Vagina (tissue), 2 donors: ENCODE measurements around the gene GPR26. TPM values are rescaled to one million over a fixed set of nuclear protein-coding genes. Genes with fewer than 3 reads are reported as not detected.

Experiments used
- DNase-seq, 2 donors: peaks; one replicate each; pipeline ENCODE4 v3.0.0-alpha.2; 2017; ENCODE audit errors: extremely low spot score in 2 of 2
- H3K27ac ChIP-seq: fragments of 200-600 bp; sonication (generic); one replicate; pipeline ENCODE4 v1.5.1; 2019
- H3K27me3 ChIP-seq: fragments of 200-600 bp; sonication (generic); one replicate; pipeline ENCODE4 v1.5.1; 2019
- H3K36me3 ChIP-seq, 2 donors: fragments of 200-600 bp; sonication (generic); one replicate each; pipeline ENCODE4 v1.5.1; 2017 to 2019
- H3K4me1 ChIP-seq: fragments of 200-600 bp; sonication (generic); one replicate; pipeline ENCODE4 v1.5.1; 2019
- H3K4me3 ChIP-seq, 2 donors: fragments of 200-600 bp; sonication (generic); 1 replicate in 1 of 2; 2 replicates in 1 of 2; pipeline ENCODE4 v1.5.1; 2016 to 2019
- H3K9me3 ChIP-seq: fragments of 200-600 bp; sonication (generic); one replicate; pipeline ENCODE4 v1.5.1; 2019
- CTCF ChIP-seq, 3 experiments: fragments of 450-650 bp in 2 of 3; fragments of 200-600 bp in 1 of 3; sonication (generic) in 1 of 3; IDR thresholded peaks; one replicate each; pipeline ENCODE4 v1.5.1; 2017 to 2019; ENCODE audit warnings: antibody characterized with exemption in 3 of 3, mild to moderate bottlenecking in 2 of 3, moderate library complexity in 2 of 3
- POLR2A ChIP-seq, 2 donors: fragments of 450-650 bp; IDR thresholded peaks; one replicate each; pipeline ENCODE4 v1.6.1; 2017; ENCODE audit warnings: antibody characterized with exemption in 2 of 2, mild to moderate bottlenecking in 2 of 2, moderate library complexity in 2 of 2
- POLR2AphosphoS5 ChIP-seq, 2 donors: sonication (generic); formaldehyde crosslinking; IDR thresholded peaks; one replicate each; pipeline ENCODE4 v1.9.0; 2017; ENCODE audit warnings: antibody characterized with exemption in 2 of 2, mild to moderate bottlenecking in 2 of 2, low read depth in 1 of 2; ENCODE audit not compliant: insufficient read depth in 1 of 2
- intact Hi-C: fragments of 100-400 bp; cut with DNase I; formaldehyde crosslinking; loops from one replicate; pipeline ENCODE4 v1.15.1; 2023
- total RNA-seq: library from RNA; depleted of rRNA; stranded (reverse); fragments of >200 nt; gene quantifications from one replicate; pipeline ENCODE4 v1.2.3, GENCODE V29; 2016

GPR26 gene
- total RNA-seq, 1 donor from 2014 or later: not detected

GRCh38 chr10:123655751-123656150, 10.4 kb upstream of the GPR26 start:
- intact Hi-C loops: no loop called here
- DNase-seq: no peak
- TF ChIP-seq POLR2AphosphoS5 (IDR thresholded peaks at IDR 0.05; ENCODE audit: insufficient read depth in 1 of 2, low read depth in 1 of 2) (no peak), CTCF (IDR thresholded peaks at IDR 0.05) (no peak), POLR2A (IDR thresholded peaks at IDR 0.05) (no peak)
- Histone ChIP-seq H3K4me1 (no peaks in the 10 kb centered on the region), H3K9me3 (no peaks in the 10 kb centered on the region), H3K27ac (no peak overlapping the region), H3K36me3 (no peaks in the 10 kb centered on the region), H3K27me3 (no peaks in the 10 kb centered on the region), H3K4me3 (no peak overlapping the region)

- Histone ChIP-seq H3K27me3 (no peaks in the 10 kb centered on the region), H3K4me1 (no peaks in the 10 kb centered on the region)
- intact Hi-C loops: no loop called here
These were observed 2.6 kb upstream of the GPR26 start for GRCh38 chr10:123663522-123663921.

GRCh38 chr10:123665491-123666286, 466 bp upstream of the GPR26 start:
- intact Hi-C loops: no loop called here
- TF ChIP-seq POLR2AphosphoS5 (IDR thresholded peaks at IDR 0.05; ENCODE audit: insufficient read depth in 1 of 2, low read depth in 1 of 2) (no peak), POLR2A (IDR thresholded peaks at IDR 0.05) (no peak), CTCF (IDR thresholded peaks at IDR 0.05) (no peak)
- H3K4me1 ChIP-seq: no peaks in the 10 kb centered on the region

More at GRCh38 chr10:123663522-123663921, 2.6 kb upstream of the GPR26 start:
- Histone ChIP-seq H3K36me3 (no peaks in the 10 kb centered on the region), H3K4me3 (no peak overlapping the region), H3K9me3 (no peaks in the 10 kb centered on the region), H3K27ac (no peak overlapping the region)
- TF ChIP-seq POLR2AphosphoS5 (IDR thresholded peaks at IDR 0.05; ENCODE audit: insufficient read depth in 1 of 2, low read depth in 1 of 2): no peak
- no peak for TF ChIP-seq POLR2A (IDR thresholded peaks at IDR 0.05)
- TF ChIP-seq CTCF (IDR thresholded peaks at IDR 0.05): no peak
- no peak for DNase-seq

GRCh38 chr10:123669886-123670285, 3.7 kb downstream of the GPR26 start:
- Histone ChIP-seq H3K27ac (no peak overlapping the region), H3K9me3 (no peaks in the 10 kb centered on the region), H3K27me3 (no peaks in the 10 kb centered on the region), H3K36me3 (no peaks in the 10 kb centered on the region), H3K4me1 (no peaks in the 10 kb centered on the region), H3K4me3 (no peak overlapping the region)
- intact Hi-C loops: no loop called here
- no peak for DNase-seq
- no peak for TF ChIP-seq POLR2AphosphoS5 (IDR thresholded peaks at IDR 0.05; ENCODE audit: insufficient read depth in 1 of 2, low read depth in 1 of 2)
- no peak for TF ChIP-seq POLR2A (IDR thresholded peaks at IDR 0.05)
- TF ChIP-seq CTCF (IDR thresholded peaks at IDR 0.05): no peak

More at GRCh38 chr10:123665491-123666286, 466 bp upstream of the GPR26 start:
- no peaks in the 10 kb centered on the region for H3K27me3 ChIP-seq
- no peaks in the 10 kb centered on the region for H3K36me3 ChIP-seq
- DNase-seq: no peak
- H3K27ac ChIP-seq: no peak overlapping the region
- H3K9me3 ChIP-seq: no peaks in the 10 kb centered on the region
- no peak overlapping the region for H3K4me3 ChIP-seq

- Histone ChIP-seq H3K4me1 (no peaks in the 10 kb centered on the region), H3K27ac (no peak overlapping the region), H3K36me3 (no peaks in the 10 kb centered on the region), H3K4me3 (no peak overlapping the region), H3K27me3 (no peaks in the 10 kb centered on the region), H3K9me3 (no peaks in the 10 kb centered on the region)
- no peak for TF ChIP-seq POLR2AphosphoS5 (IDR thresholded peaks at IDR 0.05; ENCODE audit: insufficient read depth in 1 of 2, low read depth in 1 of 2)
- TF ChIP-seq POLR2A (IDR thresholded peaks at IDR 0.05): no peak
- TF ChIP-seq CTCF (IDR thresholded peaks at IDR 0.05): no peak
- intact Hi-C loops: no loop called here
- no peak for DNase-seq
These were observed 7.0 kb downstream of the GPR26 start for GRCh38 chr10:123673198-123673597.
